Glomerular endothelial cell (primary cell): ENCODE results near the gene RHOH. TPM values are rescaled to one million over a fixed set of nuclear protein-coding genes. Genes with fewer than 3 reads are reported as not detected.

Experiments used
- DNase-seq: peaks from one replicate; pipeline ENCODE4 v3.0.0-alpha.2; 2011; ENCODE audit warnings: low read depth, low spot score; ENCODE audit errors: extremely low read depth
- total RNA-seq: library from RNA; depleted of rRNA; stranded (reverse); fragments of >200 nt; gene quantifications from 2 replicates; pipeline ENCODE4 v1.2.3, GENCODE V29; 2015

The RHOH gene
- total RNA-seq, 1 donor from 2014 or later, result 0.82 TPM

DNA sequence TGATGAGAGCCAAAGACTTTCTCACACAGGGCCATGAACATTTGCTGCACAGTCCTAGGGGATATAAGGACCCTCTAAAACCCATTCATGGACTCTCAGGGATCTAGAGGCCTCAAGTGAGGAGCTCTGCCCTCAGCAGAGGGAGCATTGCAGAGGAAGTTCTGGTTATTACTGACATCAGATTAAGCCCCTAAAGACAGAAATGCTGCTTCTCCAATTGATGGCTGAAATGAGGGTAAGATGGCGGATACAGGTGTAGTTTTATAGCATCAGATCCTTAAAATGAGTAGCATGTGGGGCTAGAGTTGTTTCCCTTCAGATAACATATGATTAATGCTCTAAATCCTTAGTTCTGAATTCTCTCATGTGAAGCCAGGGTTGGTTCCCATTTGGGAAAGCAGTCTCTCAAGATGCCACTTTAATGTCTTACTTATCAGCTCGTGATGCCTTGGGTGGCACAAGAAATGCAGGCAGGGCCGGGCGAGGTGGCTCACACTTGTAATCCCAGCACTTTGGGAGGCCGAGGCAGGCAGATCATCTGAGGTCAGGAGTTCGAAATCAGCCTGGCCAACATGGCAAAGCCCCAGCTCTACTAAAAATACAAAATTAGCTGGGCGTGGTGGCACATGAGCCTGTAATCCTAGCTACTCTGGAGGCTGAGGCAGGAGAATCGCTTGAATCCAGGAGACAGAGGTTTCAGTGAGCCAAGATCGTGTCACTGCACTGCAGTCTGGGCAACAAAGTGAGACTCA, 7.9 kb downstream of the RHOH start:
- no peak for DNase-seq

DNA sequence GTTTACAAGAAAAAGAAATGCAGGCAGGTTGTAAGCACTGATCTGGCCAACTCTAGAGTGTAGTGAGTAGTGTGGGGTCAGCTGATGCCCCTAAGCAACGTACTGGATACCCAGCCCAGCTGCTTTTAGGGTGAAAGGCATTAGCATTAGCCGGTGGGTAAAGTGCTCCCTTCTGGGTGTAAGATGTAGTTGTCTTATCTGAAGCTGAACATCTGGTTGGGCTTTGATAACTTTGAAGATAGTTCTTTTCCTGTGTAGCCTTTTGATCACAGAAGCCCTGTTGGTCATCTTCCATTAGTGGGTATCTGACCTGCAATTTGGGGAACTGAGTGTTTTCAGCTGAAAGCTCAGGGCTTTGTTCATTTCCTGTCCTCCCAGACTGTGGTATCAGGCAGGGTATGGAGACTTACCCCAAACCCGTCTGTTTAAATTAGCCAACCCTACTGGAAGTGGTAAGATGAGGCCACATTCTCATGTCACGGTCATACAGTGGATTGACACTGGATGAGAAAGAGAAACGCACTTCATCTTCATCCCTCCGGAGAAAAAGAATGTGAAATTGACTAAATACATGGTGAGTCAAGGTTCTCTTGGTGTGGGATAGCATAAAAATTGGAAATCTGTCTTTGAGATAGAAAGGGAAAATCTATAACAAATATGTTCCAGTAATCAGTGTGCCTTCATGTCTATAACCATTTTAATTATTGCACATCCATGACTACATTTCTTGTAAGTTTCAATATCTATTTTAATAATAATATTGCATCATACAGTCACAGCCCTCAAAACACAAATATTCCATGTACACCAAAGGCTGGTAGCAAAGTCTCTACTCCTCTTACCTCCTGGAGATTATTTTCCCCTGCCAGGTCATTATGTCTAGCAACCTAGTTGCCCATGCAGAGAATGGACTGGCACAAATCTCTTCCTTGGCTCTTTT, 8.7 kb downstream of the RHOH start:
- DNase-seq, result no peak

DNA sequence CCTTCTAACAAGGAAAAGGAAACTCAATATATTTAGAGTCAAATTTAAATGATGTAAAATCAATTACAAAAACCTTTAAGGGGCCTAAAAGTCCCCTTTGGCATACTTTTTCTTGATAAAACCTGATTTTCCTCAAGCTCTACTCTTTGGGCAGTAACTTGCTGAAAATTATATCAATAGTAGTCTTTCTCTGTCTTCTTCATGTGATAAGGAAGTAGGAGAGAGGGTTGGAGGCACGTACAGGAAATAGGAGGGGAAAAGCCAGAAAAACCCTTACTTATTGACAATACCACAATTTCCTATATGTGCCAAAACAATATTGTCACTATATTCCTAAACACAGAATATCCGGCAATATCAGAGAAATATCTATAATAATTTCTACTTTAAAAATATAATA, 9.6 kb downstream of the RHOH start:
- DNase-seq, result no peak

DNA sequence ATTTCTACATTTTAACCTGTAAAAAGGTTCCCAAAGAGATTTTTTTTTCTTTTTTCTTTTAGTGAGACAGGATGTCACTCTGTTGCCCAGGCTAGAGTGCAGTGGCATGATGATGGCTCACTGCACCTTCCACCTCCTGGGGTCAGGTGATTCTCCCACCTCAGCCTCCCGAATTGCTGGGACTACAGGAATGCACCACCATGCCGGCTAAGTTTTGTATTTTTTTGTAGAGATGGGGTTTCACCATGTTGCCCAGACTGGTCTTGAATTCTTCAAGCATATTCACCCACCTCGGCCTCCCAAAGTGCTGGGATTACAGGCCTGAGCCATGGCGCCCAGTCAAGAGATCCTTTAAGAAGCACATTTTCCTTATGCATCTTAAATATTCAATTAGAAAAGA, 12.6 kb downstream of the RHOH start:
- no peak for DNase-seq

DNA sequence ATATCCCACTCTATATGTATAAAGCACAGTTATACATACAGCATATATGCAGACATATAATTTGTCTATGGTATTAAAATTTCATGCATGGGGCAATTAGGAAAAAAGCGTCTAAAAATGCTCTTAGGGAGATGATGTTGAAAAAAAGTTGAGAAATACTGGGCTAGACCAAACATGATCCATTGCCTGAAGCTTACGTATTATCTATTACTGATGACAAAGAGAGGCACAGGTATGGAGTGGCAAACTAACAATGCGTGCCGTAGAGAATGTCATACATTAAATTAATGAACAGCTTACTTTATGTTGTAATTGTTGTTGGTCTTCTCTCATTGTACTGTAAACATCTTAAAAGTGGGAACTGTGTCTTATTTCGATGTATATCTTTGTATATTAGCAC, 13.9 kb downstream of the RHOH start:
- no peak for DNase-seq

DNA sequence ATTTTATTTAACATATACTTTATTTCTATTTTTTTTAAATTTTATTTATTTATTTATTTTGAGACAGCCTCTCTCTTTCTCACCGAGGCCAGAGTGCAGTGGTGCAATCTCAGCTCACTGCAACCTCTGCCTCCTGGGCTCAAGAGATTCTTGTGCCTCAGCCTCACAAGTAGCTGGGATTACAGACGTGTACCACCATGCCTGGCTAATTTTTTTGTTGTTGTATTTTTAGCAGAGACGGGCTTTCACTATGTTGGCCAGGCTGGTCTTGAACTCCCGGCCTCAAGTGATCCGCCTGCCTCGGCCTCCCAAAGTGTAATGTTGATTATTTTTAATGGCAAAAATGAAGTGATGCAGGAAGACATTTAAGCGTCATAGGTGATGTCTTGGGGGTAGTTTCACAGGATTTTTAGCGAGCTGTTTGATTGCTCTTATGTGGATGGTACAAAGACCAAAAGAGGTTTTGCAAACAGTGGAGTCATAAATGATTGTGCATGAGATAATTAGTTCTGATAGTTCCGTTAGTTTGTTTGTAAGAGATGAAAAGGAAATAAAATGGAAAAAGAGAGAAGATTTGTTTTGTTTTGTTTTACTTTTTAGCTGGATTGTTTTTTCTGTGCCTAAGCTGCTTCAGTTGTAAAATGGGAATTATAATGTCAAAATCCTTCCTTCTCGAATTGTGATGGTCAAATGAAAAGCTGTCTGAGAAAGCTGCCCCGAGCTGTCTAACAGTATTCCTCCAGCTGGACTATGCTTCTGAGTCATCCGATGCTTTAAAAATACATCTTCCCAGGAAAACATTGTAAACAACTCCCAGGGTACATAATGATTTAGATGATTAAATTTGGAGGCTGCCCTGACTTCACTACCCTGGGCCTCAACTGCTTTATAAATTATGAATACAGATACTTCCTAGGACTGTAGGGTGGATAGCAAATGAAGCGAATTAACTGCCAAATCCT, 14.7 kb downstream of the RHOH start:
- DNase-seq, result no peak

DNA sequence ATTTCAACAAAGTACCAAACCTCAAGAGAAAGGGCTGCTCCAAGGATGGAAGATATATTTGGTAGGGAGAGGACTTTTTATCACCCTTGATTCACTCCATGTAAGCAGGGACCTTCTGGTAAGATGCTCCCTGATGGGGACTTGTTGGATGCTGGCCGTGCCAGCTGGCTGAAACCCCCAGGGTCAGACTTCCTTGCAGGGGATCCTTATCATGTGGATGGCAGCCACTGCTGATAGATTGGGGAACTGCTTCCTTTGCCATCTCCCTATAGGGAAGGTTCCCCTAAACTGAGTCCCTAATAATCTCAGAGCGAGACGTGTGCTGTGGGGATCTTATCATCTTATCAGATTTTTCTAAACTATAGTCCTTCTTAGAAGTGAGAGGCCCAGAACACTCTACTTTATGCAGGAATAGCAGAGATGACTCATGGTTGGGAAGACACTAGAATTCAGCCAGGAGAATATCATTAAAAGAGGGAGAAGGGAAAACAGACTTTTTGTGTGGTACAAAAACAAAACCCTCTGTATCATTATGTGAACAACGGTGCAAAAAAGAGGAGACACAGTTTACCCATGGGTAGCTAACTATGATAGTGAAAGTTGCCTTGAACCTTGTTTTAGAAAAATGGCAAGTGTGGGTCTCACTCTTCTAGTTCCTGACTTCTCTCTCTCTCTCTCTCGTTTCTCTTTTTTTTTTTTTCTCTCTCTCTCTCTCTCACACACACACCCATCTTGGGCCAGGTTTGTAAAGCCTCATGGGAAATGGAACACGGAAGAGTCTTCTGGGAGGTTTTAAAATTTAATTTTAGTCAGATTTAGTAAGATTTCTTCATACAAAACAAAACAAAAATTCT, 16.1 kb downstream of the RHOH start:
- no peak for DNase-seq

DNA sequence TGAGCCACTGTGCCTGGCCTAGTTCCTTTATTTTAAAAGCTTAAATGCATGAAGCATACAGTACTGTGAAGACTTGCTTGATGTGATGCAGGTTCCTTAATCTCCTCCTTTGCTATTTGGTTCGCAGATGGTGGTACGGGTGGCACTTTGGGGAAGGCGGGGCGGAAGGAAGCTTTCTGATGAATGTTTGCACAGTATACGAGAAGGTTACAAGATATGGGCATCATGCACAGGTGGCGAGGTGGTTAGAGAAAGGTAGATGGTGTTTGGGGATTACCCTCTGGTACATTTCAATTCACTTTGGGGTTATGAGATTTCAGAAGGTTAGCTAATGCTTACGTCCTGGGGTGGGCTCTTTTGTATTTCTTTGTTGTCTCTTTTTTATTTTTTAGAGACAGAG, 17.2 kb downstream of the RHOH start:
- DNase-seq, result no peak

DNA sequence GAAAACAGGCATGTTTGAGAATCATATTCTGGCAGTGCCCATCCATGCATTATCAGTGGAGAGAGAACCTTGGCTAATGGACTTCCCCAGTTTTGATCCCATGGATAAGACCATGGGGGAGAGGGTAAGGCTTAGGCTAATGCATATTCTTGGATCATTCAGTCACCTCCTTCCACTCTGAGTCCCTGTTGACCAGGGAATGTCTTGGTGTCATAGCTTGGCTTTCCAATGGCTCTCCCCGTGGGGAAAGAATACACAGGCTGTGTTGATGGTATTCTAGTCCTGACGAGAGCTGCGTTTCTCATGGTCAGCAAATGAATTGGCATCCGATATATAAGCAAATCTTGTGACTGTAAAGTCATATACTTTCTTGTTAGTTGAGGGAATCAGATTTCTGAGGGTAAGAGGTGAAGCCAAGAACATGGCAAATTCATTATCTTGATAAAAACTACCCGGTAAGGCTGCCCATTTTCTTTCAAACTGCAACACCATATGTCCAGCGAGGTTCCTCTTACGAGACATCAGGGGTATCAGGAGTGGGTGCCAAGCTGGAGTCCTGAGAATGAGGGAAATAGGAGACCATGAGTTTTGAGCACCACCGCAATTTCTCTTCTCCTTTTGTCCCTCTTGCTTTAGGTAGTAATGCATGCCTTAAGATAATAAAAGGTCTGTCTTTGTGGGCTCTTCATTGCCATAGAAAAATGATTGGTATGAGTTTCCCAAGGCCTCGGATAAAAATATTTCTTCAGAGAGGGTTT, 18.0 kb downstream of the RHOH start:
- no peak for DNase-seq

DNA sequence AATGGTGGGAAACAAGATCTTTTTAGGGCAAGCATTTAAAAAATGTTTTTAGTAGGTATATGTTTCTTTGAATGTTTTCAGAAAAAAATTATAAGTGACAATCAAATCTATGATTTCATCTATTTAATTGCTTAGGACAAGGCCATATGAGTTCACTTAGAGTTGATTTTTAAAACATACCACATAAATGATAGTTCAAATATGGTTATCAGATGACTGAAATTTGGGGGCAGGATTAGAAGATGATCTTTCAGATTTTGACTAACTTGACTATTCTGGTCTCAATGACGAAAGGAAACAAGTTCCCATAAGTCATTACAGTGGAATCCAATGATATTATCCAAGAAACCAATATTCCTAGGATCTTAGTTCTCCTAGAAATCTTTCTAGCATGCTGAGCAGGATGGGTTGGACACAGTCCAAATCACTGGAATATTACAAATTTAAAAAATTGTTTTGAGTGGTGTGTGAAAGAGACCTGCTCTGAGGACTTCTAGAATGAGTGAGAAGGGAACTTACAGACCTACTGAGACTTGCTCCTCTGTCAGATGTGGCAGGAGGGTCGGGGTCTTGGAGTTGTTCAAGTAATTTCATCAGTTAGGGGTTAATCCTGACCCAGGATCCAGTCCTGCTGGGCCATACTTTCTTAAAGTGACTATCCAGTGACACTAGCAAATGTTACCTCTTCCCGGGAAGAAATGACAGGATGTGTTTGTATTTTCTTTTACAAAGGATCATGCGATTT, 20.0 kb downstream of the RHOH start:
- DNase-seq, result no peak

DNA sequence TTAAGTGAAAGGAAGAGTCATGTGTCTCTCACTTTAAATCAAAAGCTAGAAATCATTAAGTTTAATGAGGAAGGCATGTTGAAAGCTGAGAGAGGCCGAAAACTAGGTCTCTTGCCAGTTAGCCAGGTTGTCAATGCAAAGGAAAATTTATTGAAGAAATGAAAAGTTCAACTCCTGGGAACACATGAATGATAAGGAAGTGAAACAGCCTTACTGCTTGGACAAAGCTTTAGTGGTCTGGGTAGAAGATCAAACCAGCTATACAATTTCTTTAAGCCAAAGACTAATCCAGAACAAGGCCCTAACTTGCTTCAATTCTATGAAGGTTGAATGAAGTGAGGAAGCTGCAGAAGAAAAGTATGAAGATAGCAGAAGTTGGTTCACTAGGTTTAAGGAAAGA, 24.9 kb downstream of the RHOH start:
- DNase-seq, result no peak

DNA sequence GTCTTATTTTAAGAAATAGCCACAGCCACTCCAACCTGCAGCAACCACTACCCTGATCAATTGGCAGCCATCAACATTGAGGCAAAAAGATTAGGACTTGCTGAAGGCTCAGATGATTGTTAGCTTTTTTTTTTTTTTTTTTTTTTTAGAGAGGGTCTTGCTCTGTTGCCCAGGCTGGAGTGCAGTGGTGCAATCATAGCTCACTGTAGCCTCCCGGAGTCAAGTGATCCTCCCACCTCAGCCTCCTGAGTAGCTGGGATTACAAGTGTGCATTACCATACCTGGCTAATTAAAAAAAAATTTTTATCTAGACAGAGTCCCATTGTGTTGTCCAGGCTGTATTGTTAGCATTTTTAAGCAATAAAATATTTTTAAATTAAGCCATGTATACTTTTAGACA, 26.5 kb downstream of the RHOH start:
- no peak for DNase-seq

DNA sequence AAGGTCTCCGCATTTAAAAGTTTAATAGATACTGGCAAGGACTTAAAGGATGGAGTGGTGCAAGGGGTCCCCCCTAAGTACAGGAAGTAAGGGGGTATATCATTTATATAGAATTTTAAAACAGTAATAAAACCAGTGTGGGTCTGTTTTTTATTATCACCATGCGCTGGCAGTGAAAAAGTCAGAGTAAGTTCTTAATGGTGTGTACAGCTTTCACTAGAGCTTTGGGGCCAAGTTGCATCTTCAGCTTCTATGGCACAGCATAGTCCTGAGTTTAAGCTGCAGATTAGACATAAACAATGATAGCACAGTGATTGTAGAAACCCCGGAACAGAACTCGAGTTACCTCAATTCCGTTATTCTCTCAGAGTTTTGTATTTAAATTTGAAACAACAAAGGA, 27.6 kb downstream of the RHOH start:
- DNase-seq, result no peak

DNA sequence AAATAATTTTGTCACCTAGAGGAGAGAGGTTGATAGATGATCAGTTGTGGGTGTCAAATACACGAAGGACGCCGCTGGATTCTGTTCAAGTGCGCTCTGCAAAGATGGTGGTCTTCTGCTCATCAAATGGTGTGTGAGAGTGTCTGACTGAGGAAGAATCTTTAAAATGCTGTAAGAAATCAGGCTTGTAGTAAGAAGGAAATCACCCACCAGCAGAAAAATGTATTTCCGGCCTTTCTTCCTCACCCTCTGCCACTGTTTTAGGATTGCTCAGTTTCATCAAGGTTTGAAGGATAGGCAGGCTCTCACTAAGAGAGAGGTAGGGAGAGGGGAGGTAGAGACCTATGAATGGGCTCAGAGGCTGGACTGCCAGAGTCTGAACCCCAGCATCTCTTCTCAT, 28.7 kb downstream of the RHOH start:
- DNase-seq, result no peak

DNA sequence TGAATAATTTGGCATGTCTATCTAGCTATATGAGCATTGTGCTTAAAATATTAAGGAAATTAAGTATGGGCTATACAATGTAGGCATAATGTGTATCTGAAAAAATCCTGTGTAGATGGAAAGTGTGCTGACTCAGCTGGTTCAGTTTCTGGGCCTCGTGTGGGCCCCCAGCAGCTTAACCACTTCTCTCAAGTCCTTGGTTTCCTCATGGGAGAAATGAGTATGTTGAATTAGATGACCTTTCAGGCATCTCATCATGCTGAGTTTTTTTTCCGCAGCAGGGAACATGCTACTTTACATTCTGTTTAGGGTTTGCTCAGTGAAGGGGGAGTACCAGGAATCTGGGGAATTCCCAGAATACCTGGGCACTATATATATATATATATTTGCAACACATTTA, 30.5 kb downstream of the RHOH start:
- DNase-seq, result no peak

DNA sequence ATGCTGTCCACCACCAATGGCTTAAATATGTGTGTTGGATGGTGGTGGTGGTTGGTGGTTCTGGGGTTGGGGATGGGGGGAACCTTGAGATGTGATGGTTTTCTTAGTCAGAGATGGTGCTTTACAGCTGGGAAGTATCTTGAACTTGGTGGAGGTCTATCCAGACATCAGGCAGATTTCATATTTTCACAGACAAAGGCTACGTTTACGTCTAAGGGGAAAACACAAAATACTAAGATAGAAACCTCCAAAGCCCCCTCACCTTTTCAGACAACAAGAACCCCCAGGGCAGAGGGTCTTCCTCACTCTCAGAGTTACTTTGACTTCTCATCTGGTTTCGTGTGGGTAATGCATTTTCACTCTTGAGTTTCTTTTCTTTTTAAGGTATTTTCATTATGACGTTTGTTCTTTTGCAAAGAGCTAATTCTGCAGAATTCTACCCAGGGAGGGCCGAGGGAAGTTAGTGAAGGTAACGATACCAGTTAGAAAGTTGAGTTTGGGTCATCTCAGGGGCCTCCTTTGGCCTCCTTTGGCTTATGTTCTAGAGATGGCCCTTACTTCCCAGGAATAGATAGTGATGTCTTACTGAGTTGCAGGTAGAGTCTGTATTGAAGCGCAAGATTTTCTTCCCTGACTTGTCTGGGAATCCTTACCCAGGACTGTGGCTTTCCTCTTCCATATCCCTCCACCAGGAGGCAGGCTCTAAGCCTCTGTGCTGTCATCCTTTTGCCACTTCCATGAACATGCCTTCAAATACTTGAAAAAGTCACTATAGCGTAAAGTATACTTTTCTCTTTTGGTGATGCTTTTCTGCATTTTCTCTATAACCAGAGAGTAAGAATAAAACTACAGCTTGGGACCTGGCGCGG, 31.9 kb downstream of the RHOH start:
- DNase-seq, result no peak

DNA sequence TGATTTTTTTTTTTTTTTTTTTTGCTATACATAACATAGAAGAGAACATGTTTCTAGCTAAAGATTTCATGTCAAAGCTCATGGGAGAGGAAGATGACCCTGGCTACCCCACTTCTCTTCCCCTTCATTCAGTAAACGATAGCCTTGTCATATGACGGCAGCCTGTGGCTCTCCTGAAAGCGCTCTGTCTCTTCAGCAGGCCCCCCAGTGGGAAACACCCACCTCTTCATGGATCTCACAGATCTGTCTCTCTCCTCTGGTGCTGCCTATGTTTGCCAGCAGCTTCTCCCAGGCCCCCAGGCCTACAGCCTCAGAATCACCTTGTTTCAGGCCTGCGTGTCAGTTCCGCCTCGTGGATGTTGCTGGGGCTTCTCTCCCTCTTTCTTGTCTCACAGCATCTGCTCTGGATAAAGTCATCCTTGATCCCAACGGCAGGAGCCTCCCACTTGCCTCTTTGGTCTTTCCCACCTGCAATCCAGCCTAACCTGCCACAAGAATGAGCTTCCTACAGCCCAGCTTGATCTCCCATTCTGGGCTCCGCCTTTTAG, 34.6 kb downstream of the RHOH start:
- no peak for DNase-seq
